DMS53 treated with DMSO at 0.1 percent for 48 hours (cell line): ENCODE results near the gene MYO5B.
"Not testable (repeated sequence)": the region's sequence is repeated elsewhere in the genome, so short reads cannot be mapped to it uniquely, and the experiment has no call there.

Experiments
- DNase-seq: peaks from one replicate; lab custom pipeline; 2025; ENCODE audit not compliant: unreplicated experiment; lab: John Stamatoyannopoulos, UW

The MYO5B gene

DNA sequence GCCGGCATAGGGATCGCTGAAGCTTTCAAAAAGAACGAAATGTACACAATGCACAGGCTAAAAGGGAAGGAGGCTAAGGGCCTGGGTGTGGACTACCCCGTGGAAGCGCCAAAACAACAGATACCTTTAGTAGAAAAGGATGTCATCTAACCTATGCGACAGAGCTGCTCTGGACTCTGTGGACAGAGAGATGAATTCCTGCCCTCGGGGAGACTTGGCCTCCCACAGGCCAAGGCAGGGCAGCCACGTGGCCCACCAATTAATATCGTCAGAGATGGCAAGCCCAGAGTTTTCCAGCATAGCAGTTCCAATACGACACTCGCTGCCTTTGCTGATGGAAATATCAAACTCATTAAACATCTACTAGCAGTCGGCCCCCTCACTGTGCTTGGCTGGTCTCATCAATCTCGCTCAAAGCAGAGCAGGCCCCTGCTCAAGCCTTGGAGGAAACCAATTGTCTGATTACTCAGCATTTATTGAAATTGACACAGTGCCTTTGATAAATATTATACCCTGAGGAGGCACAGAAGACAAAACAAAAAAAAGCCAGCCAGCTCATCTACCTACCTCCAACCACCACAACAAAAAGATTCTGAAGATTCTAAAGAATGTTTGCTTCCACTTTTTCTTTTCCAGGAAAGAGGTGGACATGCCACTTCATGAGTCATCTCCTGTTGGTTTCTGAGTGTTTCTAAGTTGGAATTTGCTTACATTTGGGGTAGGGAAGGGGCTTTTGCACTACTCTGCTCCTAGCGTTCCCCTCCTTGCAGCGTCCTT, 302.6 kb downstream of the MYO5B start:
- DNase-seq: no peak

DNA sequence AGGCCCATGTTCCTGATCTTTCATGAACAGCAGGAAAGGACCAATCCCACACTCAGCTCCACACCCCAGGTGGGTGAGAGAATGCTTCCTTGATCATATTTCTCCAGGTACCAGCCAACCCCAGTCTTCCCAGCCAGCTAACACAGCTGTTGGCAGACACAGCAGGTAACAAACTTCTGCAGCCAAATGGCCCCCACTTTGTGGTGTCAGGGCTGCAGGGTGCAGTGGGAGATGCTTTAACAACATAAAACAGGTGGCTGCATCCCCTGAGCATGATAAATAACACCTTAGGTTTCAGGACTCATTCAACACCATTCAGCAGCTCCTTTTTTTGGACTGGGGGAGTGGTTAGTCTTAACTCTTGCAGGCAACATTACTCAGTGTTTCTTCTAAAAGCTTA, 304.9 kb downstream of the MYO5B start:
- DNase-seq: no peak

DNA sequence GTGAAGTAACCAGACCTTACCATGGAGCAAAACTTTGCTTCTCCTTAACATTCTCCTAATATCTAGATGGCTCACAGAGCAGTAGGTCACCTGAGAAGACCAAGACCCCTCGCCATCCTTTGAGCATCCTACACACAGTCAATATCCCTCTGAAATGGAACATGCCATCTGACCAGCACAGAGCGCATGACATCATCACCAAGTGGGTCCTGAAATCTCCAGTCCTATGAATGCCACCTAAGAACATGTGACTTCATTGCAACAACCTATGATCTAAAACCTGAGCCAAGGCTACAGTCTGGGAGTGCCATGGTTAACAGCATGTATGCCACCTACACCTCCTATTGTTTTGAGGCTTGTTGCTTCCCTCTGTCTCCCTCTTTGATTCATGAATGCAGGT, 305.4 kb downstream of the MYO5B start:
- DNase-seq: not testable (repeated sequence)

DNA sequence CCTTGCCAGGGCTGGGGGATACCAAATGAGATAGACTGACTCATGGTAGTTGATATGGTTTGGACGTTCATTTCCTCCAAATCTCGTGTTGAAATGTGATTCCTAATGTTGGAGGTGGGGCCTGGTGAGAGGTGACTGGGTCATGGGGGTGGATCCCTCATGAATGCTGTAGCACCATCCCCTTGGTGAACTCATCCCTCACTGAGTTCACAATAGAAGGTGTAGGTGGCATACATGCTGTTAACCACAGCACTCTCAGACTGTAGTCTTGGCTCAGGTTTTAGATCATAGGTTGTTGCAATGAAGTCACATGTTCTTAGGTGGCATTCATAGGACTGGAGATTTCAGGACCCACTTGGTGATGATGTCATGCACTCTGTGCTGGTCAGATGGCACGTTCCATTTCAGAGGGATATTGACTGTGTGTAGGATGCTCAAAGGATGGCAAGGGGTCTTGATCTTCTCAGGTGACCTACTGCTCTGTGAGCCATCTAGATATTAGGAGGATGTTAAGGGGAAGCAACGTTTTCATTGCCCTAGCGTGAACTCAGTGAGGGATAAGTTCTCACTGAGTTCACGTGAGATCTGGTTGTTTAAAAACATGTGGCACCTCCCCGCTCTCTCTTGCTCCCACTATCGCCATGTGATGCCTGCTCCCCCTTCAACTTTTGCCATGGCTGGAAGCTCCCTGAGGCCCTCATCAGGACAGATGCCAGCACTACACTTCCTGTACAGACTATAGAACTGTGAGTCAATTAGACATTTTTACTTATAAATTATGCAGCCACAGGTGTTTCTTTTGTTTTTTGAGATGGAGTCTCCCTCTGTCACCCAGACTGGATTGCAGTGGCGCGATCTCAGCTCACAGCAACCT, 307.8 kb downstream of the MYO5B start:
- DNase-seq: no peak

DNA sequence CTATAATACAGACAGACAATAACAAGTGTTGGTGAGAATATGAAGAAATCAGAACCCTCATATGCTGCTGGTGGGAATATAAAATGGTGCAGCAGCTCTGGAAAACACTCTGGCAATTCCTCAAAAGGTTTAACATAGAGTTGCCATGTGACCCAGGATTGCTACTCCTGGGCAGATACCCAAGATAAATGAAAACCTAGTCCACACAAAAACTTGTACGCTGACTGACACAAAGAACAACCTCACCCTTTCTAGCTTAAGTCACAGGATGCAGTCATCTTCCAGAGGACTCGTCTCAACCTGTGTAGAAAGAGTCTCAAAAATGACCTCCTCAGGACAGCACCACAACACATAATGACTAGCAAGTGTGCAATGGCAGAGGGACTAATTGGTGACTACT, 310.0 kb downstream of the MYO5B start:
- no peak for DNase-seq

DNA sequence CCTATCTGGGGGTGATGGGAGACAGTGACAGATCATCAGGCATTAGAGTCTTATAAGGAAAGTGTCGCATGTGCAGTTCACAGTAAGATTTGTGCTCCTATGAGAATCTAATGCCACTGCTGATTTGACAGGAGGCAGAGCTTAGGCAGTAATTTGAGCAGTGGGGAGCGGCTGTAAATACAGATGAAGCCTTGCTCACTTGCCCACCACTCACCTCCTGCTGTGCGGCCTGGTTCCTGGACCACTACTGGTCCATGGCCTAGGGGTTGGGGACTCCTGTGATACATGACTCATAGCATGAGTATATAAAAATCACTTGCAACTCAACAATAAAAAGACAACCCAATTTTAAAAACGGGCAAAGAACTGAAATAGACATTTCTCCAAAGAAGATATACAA, 310.5 kb downstream of the MYO5B start:
- DNase-seq: no peak

DNA sequence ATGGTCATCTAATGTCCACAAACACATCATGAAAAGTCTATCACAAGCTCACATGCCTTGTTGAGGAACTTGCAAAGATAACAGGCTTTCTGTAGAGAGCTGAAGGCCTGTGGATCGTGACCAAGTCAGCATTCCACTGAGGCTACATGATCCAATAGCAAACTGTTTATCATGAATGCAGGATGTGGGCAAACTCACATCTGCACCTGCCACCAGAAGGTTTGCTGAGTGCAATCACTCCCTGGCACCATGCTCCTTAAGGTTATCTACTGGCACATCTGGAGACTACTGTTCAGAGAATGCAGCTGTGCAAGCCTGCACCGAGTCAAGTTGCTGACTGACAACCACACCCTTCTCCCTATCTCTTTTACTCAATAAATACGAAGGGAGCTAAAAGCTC, 314.3 kb downstream of the MYO5B start:
- DNase-seq: no peak

DNA sequence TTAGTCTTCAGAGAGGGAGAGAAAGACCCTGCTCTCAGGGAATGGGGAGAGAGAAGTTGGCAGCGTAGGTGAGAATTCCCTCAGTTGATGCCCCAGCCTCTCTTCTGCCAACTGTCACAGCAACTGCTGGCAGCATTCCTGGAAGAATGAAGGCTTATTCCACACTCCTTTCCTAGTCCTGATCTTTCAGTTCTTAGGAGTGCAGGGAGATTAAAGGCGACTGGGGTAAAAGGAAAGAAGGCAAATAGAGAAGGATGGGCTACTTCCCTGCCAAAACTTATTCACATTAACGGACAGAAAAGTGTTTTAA, 315.7 kb downstream of the MYO5B start:
- no peak for DNase-seq

DNA sequence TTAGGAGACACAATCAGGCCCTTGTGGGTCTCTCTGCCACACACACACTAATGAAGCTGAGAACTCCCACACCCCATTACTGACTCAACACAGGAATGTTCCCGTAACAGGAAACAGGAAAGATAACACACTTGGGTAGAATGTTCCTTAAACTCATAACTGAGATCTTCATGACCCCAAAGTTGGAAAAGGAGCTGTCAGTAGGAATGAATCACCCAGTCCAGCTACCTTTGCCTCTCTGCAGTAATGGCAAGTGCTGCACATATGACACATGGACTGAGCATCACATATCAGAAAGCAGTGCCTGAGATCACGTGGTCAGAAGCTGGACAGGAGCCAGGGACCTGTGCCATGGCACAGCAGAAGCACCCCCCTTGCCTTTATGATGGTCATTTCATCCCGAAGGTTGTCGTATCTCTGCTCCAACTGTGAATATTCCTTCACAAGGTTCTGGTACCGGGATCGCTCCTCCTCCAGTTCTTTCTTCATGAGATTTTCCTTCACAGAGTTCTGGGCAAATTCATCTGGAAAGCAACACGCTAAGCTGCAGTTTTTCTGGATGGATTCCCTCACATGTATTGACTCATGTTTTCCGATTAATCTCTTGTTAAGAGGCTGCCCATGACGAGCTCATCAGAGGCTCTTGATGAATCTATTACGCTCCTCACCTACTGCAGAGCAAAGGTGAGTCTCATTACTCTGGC, 316.2 kb downstream of the MYO5B start:
- DNase-seq: no peak

DNA sequence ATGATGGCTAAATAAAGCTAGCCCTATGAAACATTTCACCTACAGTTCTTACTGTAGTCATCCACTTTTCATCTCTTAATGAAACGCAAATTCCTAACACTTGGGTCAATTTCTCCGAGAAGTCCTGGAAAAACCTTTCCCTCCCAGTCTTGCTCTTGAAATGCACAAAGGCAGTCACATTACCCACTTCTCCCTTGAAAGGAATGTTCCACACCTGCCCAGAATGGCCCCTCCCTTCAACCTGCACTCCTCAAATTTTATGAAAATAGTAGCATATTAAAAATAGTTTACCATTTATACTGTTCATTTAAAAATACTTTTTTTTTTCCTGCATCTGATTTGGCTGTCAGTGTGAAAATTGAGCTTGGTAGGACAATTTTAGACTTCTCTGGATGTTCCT, 316.9 kb downstream of the MYO5B start:
- DNase-seq: no peak

DNA sequence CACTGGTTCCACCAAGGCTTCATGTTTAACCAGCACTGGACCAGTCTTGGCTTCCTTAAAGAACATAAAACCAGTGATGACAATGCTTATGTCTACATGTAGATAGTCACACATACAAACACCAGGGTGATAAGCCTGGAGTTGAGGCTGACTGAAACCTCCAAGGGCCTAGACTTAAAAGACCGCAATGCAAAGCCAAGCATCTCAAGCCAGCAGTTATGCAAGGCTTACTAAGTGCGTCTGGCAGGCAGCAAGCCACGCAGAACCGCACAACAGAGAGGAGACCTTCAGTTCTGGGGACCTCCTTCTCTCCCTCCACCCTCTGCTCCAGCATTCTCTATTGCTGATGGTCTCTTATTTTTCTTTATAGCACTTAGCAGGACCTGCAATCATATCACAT, 318.4 kb downstream of the MYO5B start:
- DNase-seq: no peak

DNA sequence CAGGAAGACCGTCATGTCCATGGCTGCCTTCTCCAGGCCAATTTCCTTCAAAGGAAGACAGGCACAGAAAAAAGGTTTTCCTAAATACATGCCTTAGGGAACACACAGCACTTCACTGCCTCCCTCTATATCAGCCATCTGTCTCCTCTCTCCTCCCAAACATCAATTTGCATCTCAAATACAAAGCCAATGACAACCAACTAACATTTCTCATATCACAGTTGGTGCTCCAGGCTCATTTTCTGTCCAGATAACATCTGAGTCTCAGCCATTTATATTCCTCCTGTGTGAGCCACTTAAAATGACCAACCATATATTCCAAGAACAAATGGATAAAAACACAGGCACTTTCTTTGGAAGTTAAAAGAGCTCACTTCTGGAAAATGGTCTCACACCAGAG, 319.2 kb downstream of the MYO5B start:
- no peak for DNase-seq

DNA sequence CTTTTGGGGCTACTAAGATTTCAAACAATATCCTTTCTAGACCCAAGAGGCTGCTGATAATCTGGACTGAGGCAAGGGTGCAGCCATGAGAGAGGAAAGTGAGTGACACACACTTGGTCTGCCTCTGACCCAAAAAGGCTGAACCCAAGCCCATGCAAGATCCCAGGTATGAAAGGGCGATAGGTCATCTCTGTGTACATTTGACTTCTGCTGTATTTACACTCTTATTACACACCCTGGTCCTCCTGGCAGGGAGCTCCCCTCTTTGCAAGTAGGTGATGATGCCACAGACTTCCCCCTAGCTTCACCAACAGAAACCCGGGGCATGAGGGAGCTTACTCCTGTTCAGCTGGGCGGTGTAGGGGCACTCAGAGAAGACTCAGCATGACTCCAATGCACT, 319.8 kb downstream of the MYO5B start:
- DNase-seq: no peak

DNA sequence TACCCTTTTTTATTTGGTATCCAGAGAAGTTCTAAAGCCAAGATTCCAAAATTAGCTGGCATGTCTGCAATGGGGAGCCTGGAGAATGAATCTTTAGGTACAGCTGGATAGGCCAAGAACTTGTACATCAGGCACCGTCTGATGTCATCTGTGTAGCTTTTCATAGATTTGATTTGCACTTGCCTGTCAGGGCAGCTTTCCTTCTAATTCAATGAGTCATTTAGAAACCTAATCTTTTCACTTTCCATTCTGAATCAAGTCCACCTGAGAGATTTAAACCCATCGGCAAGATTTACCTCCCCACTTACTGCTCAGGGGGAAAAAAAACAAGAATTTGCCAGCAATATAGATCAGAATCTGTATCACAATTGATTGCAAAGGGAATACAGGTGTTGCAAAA, 320.7 kb downstream of the MYO5B start:
- DNase-seq: no peak

DNA sequence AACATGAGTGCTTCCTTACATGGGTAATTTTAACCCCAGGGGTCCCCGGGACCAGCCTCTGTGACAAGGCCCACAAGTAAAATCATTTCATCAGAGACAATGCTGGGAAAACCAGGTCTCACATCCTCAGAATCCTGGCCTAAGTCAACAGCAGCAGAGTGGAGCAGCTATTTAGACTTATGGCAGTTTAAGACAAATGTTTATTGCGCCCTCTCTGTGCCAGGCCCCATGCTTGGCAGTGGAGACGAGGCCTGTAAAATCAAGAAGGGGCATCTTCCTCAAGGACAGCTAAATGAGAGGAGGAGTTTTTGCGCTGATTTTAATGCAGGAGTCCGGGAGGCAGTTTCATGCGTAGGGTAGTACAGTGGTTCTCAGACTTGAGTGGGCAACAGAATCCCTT, 325.6 kb downstream of the MYO5B start:
- DNase-seq: no peak

DNA sequence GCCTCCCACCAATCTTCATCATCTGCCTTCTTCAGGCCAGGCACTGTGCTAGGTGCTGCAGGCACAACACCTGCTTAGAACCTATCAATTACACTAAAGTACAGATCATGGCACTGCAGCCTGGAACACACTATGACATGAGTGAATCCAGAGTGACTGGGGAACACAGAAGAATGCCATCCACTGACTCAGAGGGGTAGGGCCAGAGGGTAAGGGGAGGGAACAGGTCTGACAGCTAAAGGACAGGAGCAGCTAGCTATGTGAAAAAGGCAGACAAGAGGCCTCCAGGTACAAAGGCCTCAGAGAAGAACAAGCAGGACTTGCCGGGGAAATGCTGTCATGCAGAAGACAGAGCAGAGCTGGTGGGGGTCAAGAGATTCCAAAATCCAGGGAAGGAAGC, 328.3 kb downstream of the MYO5B start:
- no peak for DNase-seq

DNA sequence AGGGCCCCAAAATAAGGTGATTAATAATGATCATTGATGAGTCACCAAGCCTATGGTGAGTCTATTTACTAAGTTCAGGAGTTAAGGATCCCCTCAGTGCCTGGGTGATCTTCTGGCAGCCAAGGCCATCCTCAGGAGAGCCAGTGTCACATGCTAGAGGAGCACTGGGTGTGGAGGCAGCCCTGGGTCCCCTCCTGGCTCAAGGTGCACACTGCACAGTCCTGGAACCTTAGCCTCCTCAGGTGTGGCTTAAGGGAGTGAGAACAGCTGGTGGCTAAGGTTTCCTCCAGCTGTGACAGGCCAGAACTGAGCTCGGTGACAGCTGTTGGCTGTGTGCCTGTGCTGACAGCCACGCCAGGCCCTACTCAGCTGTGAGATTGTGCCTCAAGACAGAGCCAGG, 329.5 kb downstream of the MYO5B start:
- DNase-seq: no peak

DNA sequence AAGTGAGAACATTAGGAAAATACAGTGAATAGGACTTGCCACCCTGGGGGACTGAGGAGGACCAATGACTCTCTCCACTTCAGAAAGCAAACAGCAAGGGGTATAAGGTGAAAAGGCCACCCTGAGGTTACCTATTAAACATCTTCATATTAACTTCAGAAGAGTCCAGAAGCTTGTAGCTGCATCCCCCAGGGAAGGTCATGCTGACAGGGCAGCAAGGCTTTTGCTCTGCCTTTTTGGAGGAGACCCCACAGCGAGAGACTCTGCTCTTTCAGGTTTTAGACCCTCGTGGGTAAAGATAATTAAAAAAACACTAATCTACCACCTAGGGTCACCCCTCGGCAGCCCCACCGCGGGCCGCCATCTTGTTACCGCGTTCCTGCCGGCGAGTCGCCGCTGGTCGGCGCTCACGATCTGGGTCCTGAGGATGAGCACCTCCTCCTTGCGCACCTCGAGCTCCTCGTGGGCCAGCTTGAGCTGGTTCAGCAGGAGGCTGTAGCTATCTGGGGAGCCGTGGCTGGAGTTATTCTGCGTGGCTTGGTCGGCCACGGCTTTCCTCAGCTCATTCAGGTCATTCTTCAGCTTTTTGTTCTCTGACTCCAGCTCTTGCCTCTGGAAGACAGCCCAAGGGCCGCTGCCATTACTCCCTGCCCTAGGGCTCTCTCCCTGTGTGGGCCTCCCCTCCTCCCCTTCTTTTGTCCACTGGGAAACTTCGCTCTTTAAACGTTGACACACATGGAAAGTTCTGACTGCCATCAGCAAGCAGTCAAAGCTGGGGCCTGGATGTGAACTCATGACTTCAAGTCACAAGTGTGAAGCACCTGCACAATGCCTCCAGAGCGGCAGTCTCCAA, 331.0 kb downstream of the MYO5B start:
- DNase-seq: no peak

DNA sequence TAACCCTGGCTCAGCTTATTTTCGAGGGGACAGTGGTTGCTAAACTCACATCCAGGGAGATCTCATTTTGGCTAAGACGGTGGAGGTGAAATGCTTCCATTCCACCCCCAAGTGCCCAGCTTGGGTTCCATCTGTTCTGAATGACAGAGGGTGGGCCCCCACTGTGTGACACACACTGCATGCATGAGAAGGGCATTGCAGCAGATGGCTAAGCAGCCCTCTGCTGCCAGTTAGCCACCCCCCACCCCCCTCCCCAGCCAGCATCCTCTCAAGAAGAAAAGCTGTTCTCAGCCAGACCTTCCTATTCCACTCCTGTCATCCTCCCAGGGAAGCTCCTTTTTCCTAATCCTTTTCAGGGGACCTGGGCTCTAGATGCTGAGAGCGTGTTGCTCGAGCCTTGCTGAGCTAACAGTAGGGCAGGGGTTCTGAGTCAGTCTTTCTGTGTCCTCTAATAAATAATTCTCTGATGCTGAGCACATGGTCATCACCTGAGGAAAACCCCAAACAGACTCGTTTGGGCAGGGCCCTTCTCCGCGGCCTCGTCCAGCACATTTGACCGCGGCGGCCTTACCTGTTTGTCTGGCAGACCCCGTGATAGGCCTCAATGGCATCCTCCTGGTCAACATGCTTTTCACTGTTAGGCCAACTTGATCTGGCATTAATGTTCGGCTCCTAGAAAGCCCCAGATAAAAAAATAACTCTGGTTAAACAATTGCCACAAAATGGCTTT, 332.1 kb downstream of the MYO5B start:
- DNase-seq: no peak

DNA sequence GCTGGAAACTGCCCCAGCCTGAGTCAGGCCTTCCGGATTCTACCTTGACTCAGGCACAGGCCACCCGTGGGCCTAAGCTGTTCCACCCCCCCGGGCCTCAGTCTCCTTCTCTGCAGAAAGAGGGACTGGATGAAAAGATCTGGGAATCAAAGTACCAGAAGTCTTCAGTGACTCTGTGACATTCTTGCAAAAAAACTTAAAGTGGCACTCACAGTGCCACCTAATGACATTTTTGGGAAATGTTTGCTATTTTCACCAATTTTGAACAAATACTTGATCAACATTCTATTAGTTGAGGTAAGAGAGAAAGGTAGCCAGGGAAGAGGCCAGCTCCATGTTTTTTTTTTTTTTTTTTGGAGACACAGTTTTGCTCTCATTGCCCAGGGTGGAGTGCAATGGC, 333.3 kb downstream of the MYO5B start:
- no peak for DNase-seq
